Body of pancreas (tissue), 4 donors: ENCODE measurements around the gene GALNT17. TPM values are rescaled to one million over a fixed set of nuclear protein-coding genes. Genes with fewer than 3 reads are reported as not detected.

Experiments used
- ATAC-seq: fragments of 150-250 bp; one replicate; pipeline ENCODE4 v1.9.1; 2016
- DNase-seq, 4 donors: peaks; one replicate each; pipeline ENCODE4 v3.0.0-alpha.2; 2019
- H3K27ac ChIP-seq, 4 donors: fragments of 200-600 bp; sonication (generic); 1 replicate in 3 of 4; 2 replicates in 1 of 4; pipeline versions ENCODE4 v1.5.1 to v1.6.1; 2016 to 2019; ENCODE audit warnings: mild to moderate bottlenecking in 1 of 4, mixed read lengths in 1 of 4, moderate library complexity in 1 of 4
- H3K27me3 ChIP-seq, 2 donors: fragments of 200-600 bp; sonication (generic); one replicate each; pipeline ENCODE4 v1.6.0; 2016; ENCODE audit warnings: mild to moderate bottlenecking in 1 of 2
- H3K36me3 ChIP-seq, 2 donors: fragments of 200-600 bp; sonication (generic); replicated peaks in 1 of 2; 2 replicates each; pipeline ENCODE4 v1.5.1; 2016; ENCODE audit warnings: low read depth in 2 of 2; ENCODE audit not compliant: insufficient read depth in 1 of 2
- H3K4me1 ChIP-seq: fragments of 200-600 bp; sonication (generic); one replicate; pipeline ENCODE4 v1.6.0; 2016
- H3K4me3 ChIP-seq, 2 donors: fragments of 200-600 bp; sonication (generic); 1 replicate in 1 of 2; 2 replicates in 1 of 2; pipeline ENCODE4 v1.5.1; 2016 to 2019
- H3K9me3 ChIP-seq, 3 donors: fragments of 200-600 bp; sonication (generic); 1 replicate in 2 of 3; 2 replicates in 1 of 3; pipeline ENCODE4 v1.5.1; 2016
- POLR2A ChIP-seq, 3 donors: fragments of 450-650 bp; IDR thresholded peaks; one replicate each; pipeline ENCODE4 v1.6.1; 2016; ENCODE audit warnings: antibody characterized with exemption in 3 of 3, mild to moderate bottlenecking in 2 of 3
- WGBS, 2 donors: methylation state at CpG; one replicate each; pipeline ENCODE4 v1.1.5; 2017; 5-methylcytosine and 5-hydroxymethylcytosine counted together
- intact Hi-C: fragments of 100-400 bp; cut with DNase I; formaldehyde crosslinking; loops from one replicate; pipeline ENCODE4 v1.15.1; 2023
- total RNA-seq, 2 donors: library from RNA; depleted of rRNA; stranded (reverse); fragments of >200 nt; gene quantifications; one replicate each; pipeline ENCODE4 v1.1.0, GENCODE V29; 2016
- TF ChIP-seq, protein P1 (sequence below), 7 experiments: fragments of 450-650 bp in 4 of 7; fragments of 200-600 bp in 3 of 7; sonication (generic) in 3 of 7; IDR thresholded peaks; one replicate each; pipeline ENCODE4 v1.5.1; 2016 to 2019; ENCODE audit warnings: antibody characterized with exemption in 7 of 7

The GALNT17 gene
- total RNA-seq, 2 donors from 2014 or later: 6.5 to 27.4 TPM

GRCh38 chr7:71442492-71443190 lies 310.7 kb downstream of the GALNT17 start:
- TF ChIP-seq, protein P1, sequence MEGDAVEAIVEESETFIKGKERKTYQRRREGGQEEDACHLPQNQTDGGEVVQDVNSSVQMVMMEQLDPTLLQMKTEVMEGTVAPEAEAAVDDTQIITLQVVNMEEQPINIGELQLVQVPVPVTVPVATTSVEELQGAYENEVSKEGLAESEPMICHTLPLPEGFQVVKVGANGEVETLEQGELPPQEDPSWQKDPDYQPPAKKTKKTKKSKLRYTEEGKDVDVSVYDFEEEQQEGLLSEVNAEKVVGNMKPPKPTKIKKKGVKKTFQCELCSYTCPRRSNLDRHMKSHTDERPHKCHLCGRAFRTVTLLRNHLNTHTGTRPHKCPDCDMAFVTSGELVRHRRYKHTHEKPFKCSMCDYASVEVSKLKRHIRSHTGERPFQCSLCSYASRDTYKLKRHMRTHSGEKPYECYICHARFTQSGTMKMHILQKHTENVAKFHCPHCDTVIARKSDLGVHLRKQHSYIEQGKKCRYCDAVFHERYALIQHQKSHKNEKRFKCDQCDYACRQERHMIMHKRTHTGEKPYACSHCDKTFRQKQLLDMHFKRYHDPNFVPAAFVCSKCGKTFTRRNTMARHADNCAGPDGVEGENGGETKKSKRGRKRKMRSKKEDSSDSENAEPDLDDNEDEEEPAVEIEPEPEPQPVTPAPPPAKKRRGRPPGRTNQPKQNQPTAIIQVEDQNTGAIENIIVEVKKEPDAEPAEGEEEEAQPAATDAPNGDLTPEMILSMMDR (IDR thresholded peaks at IDR 0.05): no peak
- no peak for TF ChIP-seq POLR2A (IDR thresholded peaks at IDR 0.05)
- DNase-seq: no peak
- no peaks in the 10 kb centered on the region for H3K27me3 ChIP-seq
- 60 to 78% methylated on average over 10 to 11 of the region's 11 CpGs for WGBS, 2 donors
- H3K9me3 ChIP-seq: no peaks in the 10 kb centered on the region
- ATAC-seq: no peak
- intact Hi-C loops: no loop called here
- H3K4me3 ChIP-seq: no peak overlapping the region
- H3K4me1 ChIP-seq: no peaks in the 10 kb centered on the region
- H3K36me3 ChIP-seq: no peaks in the 10 kb centered on the region
- H3K27ac ChIP-seq: no peak overlapping the region

- no peaks in the 10 kb centered on the region for H3K9me3 ChIP-seq
- no peak for DNase-seq
- 72 to 77% methylated on average over 6 of the region's 6 CpGs for WGBS, 2 donors
- no peak overlapping the region for H3K27ac ChIP-seq
- no peaks in the 10 kb centered on the region for H3K4me1 ChIP-seq
- no peaks in the 10 kb centered on the region for H3K36me3 ChIP-seq
- ATAC-seq: no peak
- intact Hi-C loops: no loop called here
- no peak overlapping the region for H3K4me3 ChIP-seq
- H3K27me3 ChIP-seq: no peaks in the 10 kb centered on the region
- TF ChIP-seq, protein P1 (IDR thresholded peaks at IDR 0.05): no peak
- TF ChIP-seq POLR2A (IDR thresholded peaks at IDR 0.05): no peak
These were observed 311.2 kb downstream of the GALNT17 start for GRCh38 chr7:71443191-71443530.

- Histone ChIP-seq H3K4me3 (no peak overlapping the region), H3K27me3 (no peaks in the 10 kb centered on the region), H3K4me1 (no peaks in the 10 kb centered on the region), H3K27ac (no peak overlapping the region), H3K36me3 (no peaks in the 10 kb centered on the region), H3K9me3 (no peaks in the 10 kb centered on the region)
- ATAC-seq: no peak
- TF ChIP-seq, protein P1 (IDR thresholded peaks at IDR 0.05): no peak
- TF ChIP-seq POLR2A (IDR thresholded peaks at IDR 0.05): no peak
- DNase-seq: no peak
- 83 to 91% methylated on average over 3 to 4 of the region's 4 CpGs for WGBS, 2 donors
- intact Hi-C loops: no loop called here
These were observed 312.2 kb downstream of the GALNT17 start for GRCh38 chr7:71444130-71444529.

GRCh38 chr7:71453630-71454029 lies 321.7 kb downstream of the GALNT17 start:
- no peak overlapping the region for H3K4me3 ChIP-seq
- no peaks in the 10 kb centered on the region for H3K9me3 ChIP-seq
- no peak for DNase-seq
- ATAC-seq: no peak
- peaks cover 1% of the 10 kb centered on the region for H3K4me1 ChIP-seq
- intact Hi-C loops: no loop called here
- H3K27ac ChIP-seq: no peak overlapping the region
- H3K27me3 ChIP-seq: no peaks in the 10 kb centered on the region
- no peak for TF ChIP-seq POLR2A (IDR thresholded peaks at IDR 0.05)
- TF ChIP-seq, protein P1 (IDR thresholded peaks at IDR 0.05): no peak
- H3K36me3 ChIP-seq: no peaks in the 10 kb centered on the region
- WGBS, 2 donors: 90 to 91% methylated on average over 2 of the region's 2 CpGs

- no peak for TF ChIP-seq POLR2A (IDR thresholded peaks at IDR 0.05)
- TF ChIP-seq, protein P1 (IDR thresholded peaks at IDR 0.05): no peak
These were observed 323.0 kb downstream of the GALNT17 start for GRCh38 chr7:71454981-71455380.

More at GRCh38 chr7:71454981-71455380, 323.0 kb downstream of the GALNT17 start:
- ATAC-seq (no peak), DNase-seq (no peak)
- Histone ChIP-seq H3K27ac (no peak overlapping the region), H3K9me3 (no peaks in the 10 kb centered on the region), H3K4me3 (no peak overlapping the region), H3K27me3 (no peaks in the 10 kb centered on the region), H3K36me3 (no peaks in the 10 kb centered on the region), H3K4me1 (peaks cover 4% of the 10 kb centered on the region)
- intact Hi-C loops: no loop called here
